Measurements from ENCODE around the gene PTPN9.

DNA sequence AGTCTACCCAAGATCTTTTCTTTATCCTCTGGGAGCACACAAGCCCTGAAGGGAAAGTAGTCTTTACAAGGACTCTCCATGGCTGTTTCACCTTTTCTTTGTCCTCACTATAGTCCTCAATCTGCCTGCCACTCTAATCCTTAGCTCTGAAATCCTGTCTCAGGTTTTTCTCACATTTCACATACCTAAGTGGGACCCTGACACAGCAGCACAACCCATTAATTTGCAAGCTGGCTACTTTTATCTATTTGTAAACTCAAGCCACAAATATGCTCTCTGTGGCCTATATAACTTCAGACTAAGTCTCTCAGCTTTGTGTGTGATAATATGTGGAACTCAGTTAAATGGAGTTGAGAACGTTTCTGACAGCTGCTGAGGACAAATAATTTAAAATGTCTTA is 147.4 kb downstream of the PTPN9 start:
- TF ChIP-seq, protein P1, sequence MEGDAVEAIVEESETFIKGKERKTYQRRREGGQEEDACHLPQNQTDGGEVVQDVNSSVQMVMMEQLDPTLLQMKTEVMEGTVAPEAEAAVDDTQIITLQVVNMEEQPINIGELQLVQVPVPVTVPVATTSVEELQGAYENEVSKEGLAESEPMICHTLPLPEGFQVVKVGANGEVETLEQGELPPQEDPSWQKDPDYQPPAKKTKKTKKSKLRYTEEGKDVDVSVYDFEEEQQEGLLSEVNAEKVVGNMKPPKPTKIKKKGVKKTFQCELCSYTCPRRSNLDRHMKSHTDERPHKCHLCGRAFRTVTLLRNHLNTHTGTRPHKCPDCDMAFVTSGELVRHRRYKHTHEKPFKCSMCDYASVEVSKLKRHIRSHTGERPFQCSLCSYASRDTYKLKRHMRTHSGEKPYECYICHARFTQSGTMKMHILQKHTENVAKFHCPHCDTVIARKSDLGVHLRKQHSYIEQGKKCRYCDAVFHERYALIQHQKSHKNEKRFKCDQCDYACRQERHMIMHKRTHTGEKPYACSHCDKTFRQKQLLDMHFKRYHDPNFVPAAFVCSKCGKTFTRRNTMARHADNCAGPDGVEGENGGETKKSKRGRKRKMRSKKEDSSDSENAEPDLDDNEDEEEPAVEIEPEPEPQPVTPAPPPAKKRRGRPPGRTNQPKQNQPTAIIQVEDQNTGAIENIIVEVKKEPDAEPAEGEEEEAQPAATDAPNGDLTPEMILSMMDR (IDR thresholded peaks at IDR 0.05) = no peak
- no peak for TF ChIP-seq POLR2A (IDR thresholded peaks at IDR 0.05)
- no peak for TF ChIP-seq POLR2AphosphoS5 (IDR thresholded peaks at IDR 0.05)

All from gastroesophageal sphincter (tissue), 3 donors.